Measurements from ENCODE around the gene PRADC1.

The PRADC1 gene

DNA sequence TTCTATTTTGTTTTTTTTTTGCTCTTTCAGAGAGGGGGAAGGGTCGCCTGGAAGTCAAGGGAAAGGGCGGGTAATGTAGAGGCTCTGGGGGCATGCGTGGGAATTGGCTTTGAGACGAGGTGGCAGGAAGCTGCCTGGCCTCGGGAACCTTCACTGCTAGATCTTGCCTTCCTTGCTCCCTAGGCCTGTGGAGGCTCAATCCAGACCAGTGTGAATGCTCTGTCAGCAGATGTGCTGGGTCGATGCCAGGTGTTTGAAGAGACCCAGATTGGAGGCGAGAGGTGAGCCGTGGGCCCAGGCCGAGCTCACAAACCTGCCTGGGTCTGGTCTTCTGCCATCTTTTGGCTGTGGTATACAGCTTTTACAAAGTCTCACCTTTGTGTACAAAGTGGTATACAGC is 16.6 kb upstream of the PRADC1 start:
- no peaks in the 10 kb centered on the region for H3K4me1 ChIP-seq (ENCODE audit: control insufficient read depth, insufficient read depth, low read length)

DNA sequence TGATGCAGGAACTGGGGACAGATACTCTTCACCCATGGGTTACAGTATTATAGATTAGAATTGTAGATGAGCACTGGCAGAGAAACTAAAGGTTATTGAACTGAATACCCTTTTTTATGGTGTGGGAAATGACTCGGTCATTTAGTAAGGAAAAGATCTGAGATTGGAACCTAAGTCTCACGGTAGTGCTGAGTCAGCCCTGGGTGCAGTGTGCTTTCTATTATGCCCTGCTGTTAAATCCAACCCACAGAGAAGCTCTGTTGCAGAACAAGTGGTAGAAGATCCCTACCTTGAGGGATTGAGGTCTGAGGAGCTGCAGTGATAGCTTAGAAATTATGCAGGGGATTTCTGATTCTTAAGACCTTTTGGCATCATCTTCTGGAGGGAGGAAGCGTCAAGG is 13.8 kb upstream of the PRADC1 start:
- H3K36me3 ChIP-seq (ENCODE audit: insufficient read depth, low read length), result peaks cover 91% of the 10 kb centered on the region
- no peaks in the 10 kb centered on the region for H3K9me3 ChIP-seq (replicated peaks; ENCODE audit: low read length)
- no peak overlapping the region for H3K4me2 ChIP-seq (ENCODE audit: low read length)
- no peaks in the 10 kb centered on the region for H3K27me3 ChIP-seq (ENCODE audit: control insufficient read depth, insufficient read depth, low read length)
- no peak overlapping the region for H3K4me3 ChIP-seq (ENCODE audit: low read length)
- H3K4me1 ChIP-seq (ENCODE audit: control insufficient read depth, insufficient read depth, low read length), result no peaks in the 10 kb centered on the region
- no peak overlapping the region for H3K9ac ChIP-seq (ENCODE audit: low read depth, low read length)

More for the DNA sequence above, 16.6 kb upstream of the PRADC1 start:
- H3K9me3 ChIP-seq (replicated peaks; ENCODE audit: low read length), result no peaks in the 10 kb centered on the region
- H3K4me2 ChIP-seq (ENCODE audit: low read length), result no peak overlapping the region
- H3K9ac ChIP-seq (ENCODE audit: low read depth, low read length), result no peak overlapping the region
- H3K36me3 ChIP-seq (ENCODE audit: insufficient read depth, low read length), result peaks cover 94% of the 10 kb centered on the region
- H3K27me3 ChIP-seq (ENCODE audit: control insufficient read depth, insufficient read depth, low read length), result no peaks in the 10 kb centered on the region
- no peak overlapping the region for H3K4me3 ChIP-seq (ENCODE audit: low read length)

- no peaks in the 10 kb centered on the region for H3K9me3 ChIP-seq (replicated peaks; ENCODE audit: low read length)
- no peak overlapping the region for H3K9ac ChIP-seq (ENCODE audit: low read depth, low read length)
- peaks cover 86% of the 10 kb centered on the region for H3K36me3 ChIP-seq (ENCODE audit: insufficient read depth, low read length)
- H3K4me1 ChIP-seq (ENCODE audit: control insufficient read depth, insufficient read depth, low read length), result peaks cover 3% of the 10 kb centered on the region
- H3K27me3 ChIP-seq (ENCODE audit: control insufficient read depth, insufficient read depth, low read length), result no peaks in the 10 kb centered on the region
- H3K4me2 ChIP-seq (ENCODE audit: low read length), result no peak overlapping the region
- no peak overlapping the region for H3K4me3 ChIP-seq (ENCODE audit: low read length)
Observed at GRCh38 chr2:73244580-73244979, 11.5 kb upstream of the PRADC1 start.

GRCh38 chr2:73243884-73244570 is 11.0 kb upstream of the PRADC1 start:
- H3K4me3 ChIP-seq (ENCODE audit: low read length), result no peak overlapping the region
- no peak overlapping the region for H3K4me2 ChIP-seq (ENCODE audit: low read length)
- H3K36me3 ChIP-seq (ENCODE audit: insufficient read depth, low read length), result peaks cover 82% of the 10 kb centered on the region
- H3K27me3 ChIP-seq (ENCODE audit: control insufficient read depth, insufficient read depth, low read length), result no peaks in the 10 kb centered on the region
- no peaks in the 10 kb centered on the region for H3K9me3 ChIP-seq (replicated peaks; ENCODE audit: low read length)
- peaks cover 8% of the 10 kb centered on the region for H3K4me1 ChIP-seq (ENCODE audit: control insufficient read depth, insufficient read depth, low read length)
- H3K9ac ChIP-seq (ENCODE audit: low read depth, low read length), result no peak overlapping the region

DNA sequence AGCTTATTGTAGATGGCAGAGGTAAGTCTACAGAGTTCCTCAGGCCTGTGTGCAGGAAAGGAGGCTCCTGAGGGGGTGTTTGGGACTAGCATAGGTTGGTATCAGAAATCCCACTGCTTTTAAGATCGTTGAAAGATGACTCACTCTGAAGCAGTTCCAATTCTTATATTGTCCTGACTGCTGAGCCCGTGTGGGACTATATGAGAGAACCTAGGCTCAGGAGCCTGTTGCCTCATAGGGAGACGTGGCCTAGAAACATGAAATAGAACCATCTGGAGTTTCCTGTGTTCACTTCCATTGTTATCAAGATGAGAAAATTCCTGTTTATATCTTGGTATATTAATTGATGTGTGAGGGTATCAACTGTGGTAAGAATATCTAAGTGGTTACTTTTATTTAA is 6.7 kb upstream of the PRADC1 start:
- Histone ChIP-seq H3K9ac (ENCODE audit: low read depth, low read length) (no peak overlapping the region), H3K4me1 (ENCODE audit: control insufficient read depth, insufficient read depth, low read length) (peaks cover 19% of the 10 kb centered on the region), H3K4me3 (ENCODE audit: low read length) (no peak overlapping the region), H3K9me3 (replicated peaks; ENCODE audit: low read length) (no peaks in the 10 kb centered on the region), H3K36me3 (ENCODE audit: insufficient read depth, low read length) (peaks cover 46% of the 10 kb centered on the region), H3K4me2 (ENCODE audit: low read length) (no peak overlapping the region), H3K27me3 (ENCODE audit: control insufficient read depth, insufficient read depth, low read length) (no peaks in the 10 kb centered on the region)

DNA sequence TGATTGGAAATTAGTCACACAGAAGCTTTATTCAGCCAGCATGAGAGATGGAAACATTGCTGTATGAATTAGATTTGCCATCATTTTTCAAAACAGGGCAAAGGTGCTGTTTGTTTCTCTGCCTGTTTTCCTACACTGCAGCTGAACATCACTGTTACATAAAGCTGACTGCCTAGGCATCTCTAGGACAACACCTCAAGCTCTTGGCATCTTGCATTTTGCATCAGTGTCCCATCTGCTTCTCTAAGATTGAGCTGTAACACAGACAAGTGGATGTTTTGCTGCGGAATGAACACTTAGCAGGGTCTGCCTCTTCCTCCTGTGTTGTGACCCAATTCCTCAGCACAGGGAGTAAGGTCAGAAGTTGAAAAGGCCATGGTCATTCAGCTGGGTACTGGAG is 5.9 kb upstream of the PRADC1 start:
- H3K4me2 ChIP-seq (ENCODE audit: low read length), result no peak overlapping the region
- no peaks in the 10 kb centered on the region for H3K9me3 ChIP-seq (replicated peaks; ENCODE audit: low read length)
- H3K36me3 ChIP-seq (ENCODE audit: insufficient read depth, low read length), result peaks cover 38% of the 10 kb centered on the region
- H3K9ac ChIP-seq (ENCODE audit: low read depth, low read length), result no peak overlapping the region
- H3K4me3 ChIP-seq (ENCODE audit: low read length), result no peak overlapping the region
- H3K27me3 ChIP-seq (ENCODE audit: control insufficient read depth, insufficient read depth, low read length), result no peaks in the 10 kb centered on the region
- H3K4me1 ChIP-seq (ENCODE audit: control insufficient read depth, insufficient read depth, low read length), result peaks cover 19% of the 10 kb centered on the region

DNA sequence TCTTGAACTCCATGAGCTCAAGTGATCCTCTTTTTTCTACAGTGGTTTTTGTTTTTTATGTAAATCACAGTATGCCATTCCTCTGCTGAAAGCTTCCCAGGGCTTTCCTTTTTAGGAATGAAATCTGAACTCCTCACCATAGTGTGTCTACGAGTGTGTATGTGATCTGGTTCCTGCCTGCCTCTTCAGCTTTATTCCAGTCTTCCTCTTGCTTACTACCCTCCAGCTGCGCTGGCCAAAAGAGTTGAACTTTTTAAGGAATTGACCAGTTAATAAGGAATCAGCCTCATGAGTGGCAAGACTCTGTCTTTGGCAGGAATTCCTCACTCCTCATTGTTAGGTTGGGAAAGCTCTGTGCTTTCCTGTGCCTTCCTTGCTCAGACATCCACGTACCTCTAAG is 5.1 kb upstream of the PRADC1 start:
- H3K4me2 ChIP-seq (ENCODE audit: low read length), result no peak overlapping the region
- no peak overlapping the region for H3K9ac ChIP-seq (ENCODE audit: low read depth, low read length)
- H3K4me1 ChIP-seq (ENCODE audit: control insufficient read depth, insufficient read depth, low read length), result peaks cover 19% of the 10 kb centered on the region
- H3K36me3 ChIP-seq (ENCODE audit: insufficient read depth, low read length), result peaks cover 30% of the 10 kb centered on the region
- H3K9me3 ChIP-seq (replicated peaks; ENCODE audit: low read length), result no peaks in the 10 kb centered on the region
- H3K27me3 ChIP-seq (ENCODE audit: control insufficient read depth, insufficient read depth, low read length), result no peaks in the 10 kb centered on the region
- no peak overlapping the region for H3K4me3 ChIP-seq (ENCODE audit: low read length)

- Histone ChIP-seq H3K4me1 (ENCODE audit: control insufficient read depth, insufficient read depth, low read length) (peaks cover 22% of the 10 kb centered on the region), H3K4me3 (ENCODE audit: low read length) (no peak overlapping the region), H3K4me2 (ENCODE audit: low read length) (no peak overlapping the region), H3K9me3 (replicated peaks; ENCODE audit: low read length) (no peaks in the 10 kb centered on the region), H3K27me3 (ENCODE audit: control insufficient read depth, insufficient read depth, low read length) (no peaks in the 10 kb centered on the region), H3K36me3 (ENCODE audit: insufficient read depth, low read length) (peaks cover 22% of the 10 kb centered on the region), H3K9ac (ENCODE audit: low read depth, low read length) (no peak overlapping the region)
Observed at GRCh38 chr2:73237168-73237567, 4.1 kb upstream of the PRADC1 start.

DNA sequence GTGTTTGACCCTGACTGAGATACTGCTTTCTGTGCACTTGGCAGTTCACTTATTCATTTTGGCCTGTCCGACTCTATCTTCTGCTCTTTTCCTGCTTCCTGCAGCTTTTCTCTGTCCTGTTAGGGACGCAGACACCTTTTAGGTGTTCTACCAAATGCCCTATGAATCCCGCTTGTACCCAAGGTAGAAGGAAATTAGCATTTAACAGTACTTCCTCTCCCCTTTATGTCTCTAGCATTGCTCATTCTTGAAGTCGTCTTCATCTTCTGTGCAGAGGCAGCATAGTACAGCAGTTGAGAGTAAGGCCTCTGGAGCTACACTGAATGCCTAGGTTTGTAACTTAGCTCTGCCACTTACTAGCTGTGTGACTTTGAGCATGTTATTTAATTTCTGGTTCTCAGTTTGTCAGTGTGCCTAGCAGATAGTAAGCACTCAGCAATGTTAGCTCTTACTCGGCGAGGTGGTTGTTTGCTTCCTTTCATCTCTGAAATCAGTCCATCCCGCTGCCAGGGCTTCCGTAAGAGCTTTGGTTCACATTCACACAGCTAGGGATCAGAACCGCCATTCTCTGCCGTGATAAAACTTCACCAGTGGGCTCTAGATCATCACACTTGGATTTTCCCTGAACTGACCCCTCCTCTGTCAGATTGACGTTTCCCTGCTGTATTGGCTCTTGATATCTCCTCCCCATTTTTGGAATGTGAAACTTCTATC is 2.4 kb upstream of the PRADC1 start:
- Histone ChIP-seq H3K36me3 (ENCODE audit: insufficient read depth, low read length) (peaks cover 14% of the 10 kb centered on the region), H3K4me2 (ENCODE audit: low read length) (peak overlapping the region; percentile 96), H3K9ac (ENCODE audit: low read depth, low read length) (peak overlapping the region; percentile 92), H3K9me3 (replicated peaks; ENCODE audit: low read length) (no peaks in the 10 kb centered on the region), H3K4me3 (ENCODE audit: low read length) (peak overlapping the region; percentile 89), H3K4me1 (ENCODE audit: control insufficient read depth, insufficient read depth, low read length) (peaks cover 22% of the 10 kb centered on the region), H3K27me3 (ENCODE audit: control insufficient read depth, insufficient read depth, low read length) (no peaks in the 10 kb centered on the region)

GRCh38 chr2:73233932-73234832 is 1.1 kb upstream of the PRADC1 start, which contains the start of gene CCT7:
Gene CCT7, plus strand, starts transcription at chr2:73234308. Its CDS starts 71 bp downstream, at chr2:73234379.
- H3K4me2 ChIP-seq (ENCODE audit: low read length), result peak within 1 kb of the TSS; percentile 96
- no peaks in the 10 kb centered on the region for H3K9me3 ChIP-seq (replicated peaks; ENCODE audit: low read length)
- no peaks in the 10 kb centered on the region for H3K27me3 ChIP-seq (ENCODE audit: control insufficient read depth, insufficient read depth, low read length)
- H3K9ac ChIP-seq (ENCODE audit: low read depth, low read length), result peak within 1 kb of the TSS; percentile 92
- peak within 1 kb of the TSS; percentile 89 for H3K4me3 ChIP-seq (ENCODE audit: low read length)
- H3K4me1 ChIP-seq (ENCODE audit: control insufficient read depth, insufficient read depth, low read length), result peaks cover 15% of the 10 kb centered on the region
- H3K36me3 ChIP-seq (ENCODE audit: insufficient read depth, low read length), result peaks cover 10% of the 10 kb centered on the region

DNA sequence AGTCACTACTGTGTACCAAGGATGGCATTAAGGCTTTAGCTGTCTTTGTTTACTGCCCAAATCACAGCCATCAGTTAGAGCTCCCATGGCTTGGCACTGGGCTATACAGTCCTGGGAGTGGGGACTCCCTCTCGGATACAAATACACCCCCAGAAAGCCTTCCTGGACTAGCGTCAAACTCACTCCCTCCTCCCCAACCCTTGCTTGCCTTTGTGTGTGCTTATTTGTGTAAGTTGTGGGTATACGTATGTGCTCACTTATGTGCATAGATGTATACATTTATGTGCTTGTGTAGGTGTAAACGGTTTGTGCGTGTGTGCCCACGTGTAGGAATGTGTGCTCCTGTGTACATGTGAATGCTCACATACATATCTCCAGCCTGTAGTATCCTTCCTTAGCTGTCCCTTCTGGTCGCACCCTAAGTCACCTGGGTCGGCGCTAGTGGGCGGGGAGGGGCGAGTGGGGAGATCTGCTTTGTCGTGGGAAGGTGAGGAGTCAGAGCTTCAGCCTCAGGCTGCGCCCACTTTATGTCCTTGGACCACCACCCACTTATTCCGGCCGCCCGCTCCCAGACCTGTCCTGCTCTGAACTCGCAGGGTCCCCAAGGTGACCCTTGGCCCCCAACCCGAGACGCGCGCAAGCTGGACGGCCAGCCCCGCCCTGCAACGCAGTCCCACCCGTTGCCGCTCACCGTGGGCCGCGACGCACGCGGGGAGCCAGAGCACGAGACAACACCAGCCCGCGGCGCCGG is 461 bp downstream of the PRADC1 start:
- Histone ChIP-seq H3K4me2 (ENCODE audit: low read length) (peak overlapping the region; percentile 94), H3K9me3 (replicated peaks; ENCODE audit: low read length) (no peaks in the 10 kb centered on the region), H3K36me3 (ENCODE audit: insufficient read depth, low read length) (peaks cover 12% of the 10 kb centered on the region), H3K27me3 (ENCODE audit: control insufficient read depth, insufficient read depth, low read length) (no peaks in the 10 kb centered on the region), H3K9ac (ENCODE audit: low read depth, low read length) (peak overlapping the region; percentile 84), H3K4me3 (ENCODE audit: low read length) (peak overlapping the region; percentile 89), H3K4me1 (ENCODE audit: control insufficient read depth, insufficient read depth, low read length) (peaks cover 12% of the 10 kb centered on the region)
